Muscle layer of duodenum (tissue), 2 donors: ENCODE measurements around the gene DLST.
A peak's percentile ranks its signal among the peaks of the same experiment; 100 is the strongest.

Source experiments
- H3K27ac ChIP-seq: one replicate; pipeline ENCODE4 v1.7.0; 2013; ENCODE audit warnings: mild to moderate bottlenecking, low read length
- H3K27me3 ChIP-seq: one replicate; pipeline ENCODE4 v1.7.0; 2013; ENCODE audit warnings: low read depth, mild to moderate bottlenecking, control low read depth, low read length
- H3K36me3 ChIP-seq, 2 donors: one replicate each; pipeline ENCODE4 v1.7.0; 2013; ENCODE audit warnings: low read length in 2 of 2, control low read depth in 1 of 2, mild to moderate bottlenecking in 1 of 2; ENCODE audit not compliant: insufficient read depth in 2 of 2, control insufficient read depth in 1 of 2
- H3K4me1 ChIP-seq, 2 donors: one replicate each; pipeline ENCODE4 v1.7.0; 2013; ENCODE audit warnings: low read length in 2 of 2, mild to moderate bottlenecking in 2 of 2, control low read depth in 1 of 2, moderate library complexity in 1 of 2; ENCODE audit not compliant: insufficient read depth in 2 of 2, control insufficient read depth in 1 of 2
- H3K4me3 ChIP-seq, 2 donors: one replicate each; pipeline ENCODE4 v1.7.0; 2013; ENCODE audit warnings: low read length in 2 of 2, low read depth in 1 of 2, mild to moderate bottlenecking in 1 of 2
- H3K9me3 ChIP-seq, 2 donors: one replicate each; pipeline ENCODE4 v1.7.0; 2013; ENCODE audit warnings: low read length in 2 of 2, control low read depth in 1 of 2, mild to moderate bottlenecking in 1 of 2; ENCODE audit not compliant: control insufficient read depth in 1 of 2
- donor health status: healthy.

The DLST gene

DNA sequence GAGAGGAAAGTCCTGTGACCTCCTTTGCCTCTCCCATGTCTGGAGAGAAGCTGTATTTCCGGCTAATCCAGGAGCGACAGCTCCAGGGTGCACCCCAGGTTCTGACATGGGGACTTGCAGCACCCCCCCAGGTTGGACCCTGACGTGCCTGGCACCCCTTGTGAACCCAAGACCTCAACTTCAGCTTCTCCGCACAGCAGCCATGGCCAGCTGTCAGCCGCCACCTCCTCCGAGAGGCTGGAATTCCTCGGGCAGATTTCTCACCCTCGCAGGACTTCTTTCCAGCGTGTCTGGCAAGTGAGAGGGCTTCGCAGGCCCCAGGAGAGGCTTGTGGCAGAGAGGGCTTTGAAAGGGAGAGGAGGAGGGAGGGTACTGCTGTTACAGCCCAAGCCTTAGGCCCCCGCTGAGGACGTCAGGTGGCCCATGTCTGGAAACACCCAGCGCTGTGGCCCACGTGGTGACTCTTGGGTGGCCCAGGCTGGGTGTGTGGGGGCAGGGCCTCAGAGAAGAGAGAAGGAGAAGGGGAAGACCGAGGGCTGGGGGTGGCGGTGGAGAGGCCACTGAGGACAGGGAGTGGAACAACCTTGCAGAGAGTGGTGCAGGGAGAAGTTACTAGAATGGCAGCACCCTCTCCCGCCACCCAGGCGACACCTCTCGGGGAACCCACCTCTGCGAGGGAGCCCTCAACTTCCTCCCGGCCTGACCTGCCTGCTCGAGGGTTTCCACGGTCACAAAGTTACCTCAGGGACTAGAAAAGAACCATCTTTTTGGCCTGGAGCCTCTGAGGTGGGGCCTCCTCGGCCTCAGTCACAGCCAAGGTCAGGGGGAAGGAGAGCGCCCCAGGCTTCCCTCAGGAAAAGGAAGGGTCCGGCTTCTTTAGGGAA, 53.0 kb downstream of the DLST start:
- no peak overlapping the region for H3K4me3 ChIP-seq
- H3K27me3 ChIP-seq, result no peaks in the 10 kb centered on the region
- no peaks in the 10 kb centered on the region for H3K36me3 ChIP-seq
- H3K27ac ChIP-seq, result no peak overlapping the region
- H3K4me1 ChIP-seq, result peaks cover 4 to 19% of the 10 kb centered on the region in 2 donors
- H3K9me3 ChIP-seq, result no peaks in the 10 kb centered on the region

DNA sequence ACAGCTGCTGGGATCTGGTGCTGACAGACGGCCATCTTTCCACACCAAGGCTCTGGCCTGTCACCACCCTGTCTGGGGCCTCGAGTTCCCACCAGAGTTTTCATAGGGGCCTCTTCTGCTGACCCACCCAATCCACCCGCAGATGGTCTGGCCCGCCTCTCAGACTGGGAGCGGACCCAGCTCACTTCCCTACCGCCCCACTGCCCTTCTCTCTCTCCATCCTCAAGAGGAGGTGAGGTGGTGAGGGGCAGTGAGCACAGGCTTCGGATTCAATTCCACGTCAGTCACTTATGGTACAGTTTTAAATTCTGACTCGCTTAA, 53.6 kb downstream of the DLST start:
- Histone ChIP-seq H3K27ac (no peak overlapping the region), H3K4me3 (no peak overlapping the region)

GRCh38 chr14:74936151-74936550, 54.4 kb downstream of the DLST start:
- Histone ChIP-seq H3K27me3 (no peaks in the 10 kb centered on the region), H3K4me1 (peaks cover 6 to 29% of the 10 kb centered on the region in 2 donors), H3K36me3 (no peaks in the 10 kb centered on the region), H3K9me3 (no peaks in the 10 kb centered on the region), H3K4me3 (no peak overlapping the region), H3K27ac (no peak overlapping the region)

More for the DNA sequence above, 53.6 kb downstream of the DLST start:
- Histone ChIP-seq H3K36me3 (no peaks in the 10 kb centered on the region), H3K9me3 (no peaks in the 10 kb centered on the region), H3K4me1 (peaks cover 6 to 25% of the 10 kb centered on the region in 2 donors), H3K27me3 (no peaks in the 10 kb centered on the region)

DNA sequence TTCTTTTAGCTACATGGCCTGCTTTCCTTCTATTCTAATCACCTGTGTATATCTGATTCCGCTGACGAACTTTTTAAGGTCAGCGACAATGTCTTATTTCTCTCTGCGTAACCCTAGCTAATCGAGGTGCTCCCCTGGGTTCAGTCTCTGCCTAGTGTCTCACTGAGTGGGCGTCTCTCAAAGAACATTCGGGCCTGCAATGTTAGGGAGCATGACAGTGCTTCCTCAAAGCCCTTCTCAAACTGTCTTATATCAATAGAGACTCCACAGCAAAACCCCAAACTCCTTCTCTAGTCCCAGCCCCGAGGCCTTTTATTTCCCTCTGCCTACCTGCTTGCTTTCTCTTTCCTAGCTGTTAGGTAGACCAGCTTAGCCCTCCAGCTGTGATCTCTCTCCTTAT, 55.0 kb downstream of the DLST start:
- H3K27ac ChIP-seq, result no peak overlapping the region
- H3K4me3 ChIP-seq, result no peak overlapping the region
- H3K36me3 ChIP-seq, result no peaks in the 10 kb centered on the region
- peaks cover 6 to 34% of the 10 kb centered on the region in 2 donors for H3K4me1 ChIP-seq
- no peaks in the 10 kb centered on the region for H3K9me3 ChIP-seq
- H3K27me3 ChIP-seq, result no peaks in the 10 kb centered on the region

DNA sequence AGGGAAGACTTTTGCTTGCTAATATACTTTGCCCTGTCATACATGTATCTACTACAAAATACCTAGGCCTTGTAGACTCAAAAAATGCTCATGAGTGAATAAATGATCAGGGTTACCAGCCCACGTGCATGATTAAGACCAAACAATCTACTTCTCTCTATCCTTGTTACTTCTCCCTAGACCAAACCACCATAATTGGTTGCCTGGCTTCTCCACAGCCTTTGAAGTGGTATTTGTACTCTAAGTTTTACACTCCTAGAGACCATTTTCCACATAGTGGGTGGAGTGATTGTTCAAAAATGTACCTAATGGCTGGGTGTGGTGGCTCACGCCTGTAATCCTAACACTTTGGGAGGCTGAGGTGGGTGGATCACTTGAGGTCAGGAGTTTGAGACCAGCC, 55.5 kb downstream of the DLST start:
- Histone ChIP-seq H3K27me3 (no peaks in the 10 kb centered on the region), H3K27ac (no peak overlapping the region), H3K4me1 (peaks cover 6 to 39% of the 10 kb centered on the region in 2 donors), H3K36me3 (no peaks in the 10 kb centered on the region), H3K9me3 (no peaks in the 10 kb centered on the region), H3K4me3 (no peak overlapping the region)

GRCh38 chr14:74938531-74939495, 57.1 kb downstream of the DLST start:
- Histone ChIP-seq H3K4me3 (no peak overlapping the region), H3K9me3 (no peaks in the 10 kb centered on the region), H3K4me1 (peaks cover 6 to 45% of the 10 kb centered on the region in 2 donors), H3K36me3 (no peaks in the 10 kb centered on the region), H3K27me3 (no peaks in the 10 kb centered on the region), H3K27ac (peak overlapping the region; percentile 74)

DNA sequence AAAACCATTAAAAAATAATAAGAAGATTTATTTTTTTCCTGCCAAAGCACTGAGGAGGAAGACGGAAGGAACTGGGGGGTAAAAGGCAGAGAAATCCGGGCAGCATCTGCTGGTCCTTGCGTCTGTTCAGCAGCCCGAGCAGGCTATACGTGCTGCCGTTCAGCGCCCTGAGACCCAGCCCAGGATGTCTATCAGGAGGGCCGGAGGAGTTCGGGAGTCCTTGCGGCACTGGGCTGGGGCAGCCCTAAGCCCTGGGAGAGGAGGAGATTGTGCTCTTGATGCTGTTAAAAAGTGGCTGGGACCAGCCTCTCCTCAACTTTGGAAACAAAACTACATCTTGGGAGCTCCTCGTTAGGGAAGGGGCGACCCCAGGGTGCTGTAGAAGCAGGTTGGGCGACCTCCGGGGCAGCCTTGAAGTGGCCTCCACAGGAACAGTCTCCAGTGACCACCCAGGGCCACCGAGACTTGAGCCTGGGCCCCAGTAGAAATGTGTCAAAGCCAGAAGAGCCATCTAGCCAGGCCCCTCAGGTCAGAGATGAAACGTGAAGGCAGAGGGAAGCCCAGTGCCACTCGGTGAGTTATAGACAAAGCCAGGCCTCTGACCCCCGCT, 59.3 kb downstream of the DLST start:
- H3K27ac ChIP-seq, result peak overlapping the region; percentile 18
- no peaks in the 10 kb centered on the region for H3K36me3 ChIP-seq
- H3K9me3 ChIP-seq, result no peaks in the 10 kb centered on the region
- no peaks in the 10 kb centered on the region for H3K27me3 ChIP-seq
- H3K4me1 ChIP-seq, result peaks cover 6 to 37% of the 10 kb centered on the region in 2 donors
- H3K4me3 ChIP-seq, result no peak overlapping the region

DNA sequence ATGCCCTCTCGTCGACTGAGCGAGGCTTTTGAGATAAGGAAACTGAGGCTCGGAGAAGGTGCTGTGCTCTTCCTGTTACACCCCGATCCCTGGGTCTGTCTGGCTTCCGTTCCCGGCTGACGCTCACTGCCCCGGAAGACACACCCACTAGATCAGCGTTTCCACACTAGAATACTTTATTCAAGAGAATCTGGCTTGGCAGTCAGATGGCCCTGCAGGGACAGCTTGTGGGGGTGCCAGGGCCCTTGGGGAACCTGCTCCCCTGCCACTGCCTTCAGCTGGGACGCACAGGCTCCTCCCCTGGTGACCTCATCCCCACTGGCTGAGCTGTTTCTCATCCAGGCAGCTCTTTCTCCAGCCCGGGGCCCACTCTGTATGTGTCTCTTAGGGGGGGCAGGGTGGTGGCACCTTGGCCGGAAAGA, 60.0 kb downstream of the DLST start:
- Histone ChIP-seq H3K9me3 (no peaks in the 10 kb centered on the region), H3K36me3 (no peaks in the 10 kb centered on the region), H3K27me3 (no peaks in the 10 kb centered on the region), H3K4me3 (peak overlapping the region in 1 of 2 donors; percentile 4), H3K27ac (peak overlapping the region; percentile 18), H3K4me1 (peaks cover 6 to 43% of the 10 kb centered on the region in 2 donors)

DNA sequence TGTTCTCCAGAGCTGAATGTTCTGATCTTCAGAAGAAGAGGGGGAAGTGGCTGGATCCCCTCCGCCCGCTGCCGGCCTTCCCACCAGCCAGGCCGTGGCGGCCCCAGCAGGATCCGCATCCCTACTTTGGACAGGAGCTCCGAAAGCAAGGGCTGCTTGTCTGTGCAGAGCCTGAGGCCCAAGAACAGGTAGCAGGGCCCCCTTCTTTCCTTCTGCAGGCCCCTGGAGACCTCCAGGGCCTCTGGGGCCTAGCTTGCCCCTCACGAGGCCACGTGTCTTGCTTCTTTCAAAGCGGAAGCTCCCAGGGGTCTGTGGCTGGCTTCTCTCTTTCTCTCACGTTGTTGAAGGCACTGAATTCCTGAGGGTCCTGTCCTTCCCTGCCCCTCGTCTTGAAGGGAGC, 60.5 kb downstream of the DLST start:
- H3K4me3 ChIP-seq, result peak overlapping the region in 1 of 2 donors; percentile 4
- H3K27me3 ChIP-seq, result no peaks in the 10 kb centered on the region
- H3K27ac ChIP-seq, result peak overlapping the region; percentile 18
- no peaks in the 10 kb centered on the region for H3K36me3 ChIP-seq
- H3K9me3 ChIP-seq, result no peaks in the 10 kb centered on the region
- H3K4me1 ChIP-seq, result peaks cover 6 to 46% of the 10 kb centered on the region in 2 donors

DNA sequence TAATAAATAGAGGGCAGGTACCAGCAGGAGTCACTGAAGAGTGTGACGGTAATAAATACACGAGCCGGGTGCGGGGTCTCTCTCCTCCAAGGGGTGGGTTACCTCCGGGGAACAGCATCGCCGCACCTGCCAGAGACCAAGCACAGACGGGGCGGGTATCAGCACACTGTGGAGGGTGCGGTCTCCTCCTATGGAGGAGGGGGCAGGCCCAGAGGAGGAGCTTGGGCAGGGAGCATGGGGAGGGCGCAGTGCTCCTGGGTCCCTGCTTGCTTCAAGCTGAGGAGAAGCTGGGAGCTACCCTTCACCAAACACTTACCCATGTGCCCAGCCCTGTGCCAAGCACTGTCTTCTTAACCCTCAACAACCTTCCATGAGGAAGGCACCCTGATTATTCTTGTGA, 60.9 kb downstream of the DLST start:
- Histone ChIP-seq H3K27me3 (no peaks in the 10 kb centered on the region), H3K4me1 (peaks cover 6 to 46% of the 10 kb centered on the region in 2 donors), H3K4me3 (no peak overlapping the region), H3K36me3 (no peaks in the 10 kb centered on the region), H3K27ac (peak overlapping the region; percentile 18), H3K9me3 (no peaks in the 10 kb centered on the region)
